H1 (cell line): ENCODE data around the gene TEAD2. TPM values are rescaled to one million over a fixed set of nuclear protein-coding genes. Genes with fewer than 3 reads are reported as not detected.

Experiments
- CTCF ChIA-PET: fragments of 300-600 bp; sonication (Branson Sonifier 250); formaldehyde crosslinking; loops from one replicate; lab custom pipeline; 2021; ENCODE audit not compliant: partially characterized antibody; lab: Charles Lee
- POLR2A ChIA-PET: fragments of 300-600 bp; sonication (Branson Sonifier 250); formaldehyde crosslinking; loops from one replicate; lab custom pipeline; 2021; ENCODE audit warnings: inconsistent platforms; ENCODE audit not compliant: partially characterized antibody; lab: Charles Lee
- DNase-seq, 2 experiments: peaks; one replicate each; pipeline versions ENCODE4 v3.0.0 to v3.0.0-alpha.2; 2010 to 2022; ENCODE audit warnings: low spot score in 2 of 2, low read depth in 1 of 2, mixed read lengths in 1 of 2
- FAIRE-seq: peaks from 2 replicates; lab custom pipeline; 2011; peaks lifted over from hg19 to GRCh38; lab: Jason Lieb, UNC
- H2AFZ ChIP-seq: 2 replicates; pipeline ENCODE4 v1.8.1; 2012; ENCODE audit warnings: low read length, inconsistent platforms
- H2AK5ac ChIP-seq: 2 replicates; pipeline ENCODE4 v1.6.1; 2013; ENCODE audit warnings: low read depth, low read length
- H2BK120ac ChIP-seq: replicated peaks from 2 replicates; pipeline ENCODE3; 2013; ENCODE audit warnings: low read depth, low read length, inconsistent platforms
- H2BK12ac ChIP-seq: 2 replicates; pipeline ENCODE4 v1.6.1; 2013; ENCODE audit warnings: low read depth, low read length
- H2BK15ac ChIP-seq: 2 replicates; pipeline ENCODE4 v1.6.1; 2013; ENCODE audit warnings: low read length
- H2BK20ac ChIP-seq: 2 replicates; pipeline ENCODE4 v1.6.1; 2013; ENCODE audit warnings: low read length
- H2BK5ac ChIP-seq: 2 replicates; pipeline ENCODE4 v1.6.1; 2013; ENCODE audit warnings: low read depth, low read length
- H3K14ac ChIP-seq: 2 replicates; pipeline ENCODE4 v1.6.1; 2013; ENCODE audit warnings: inconsistent platforms; ENCODE audit not compliant: insufficient read length
- H3K18ac ChIP-seq: 2 replicates; pipeline ENCODE4 v1.6.1; 2013; ENCODE audit warnings: low read length; ENCODE audit errors: extremely low read depth
- H3K23ac ChIP-seq: 2 replicates; pipeline ENCODE4 v1.6.1; 2013; ENCODE audit warnings: inconsistent platforms; ENCODE audit not compliant: insufficient read length
- H3K23me2 ChIP-seq: 2 replicates; pipeline ENCODE4 v1.6.1; 2013; ENCODE audit warnings: low read depth, low read length
- H3K27ac ChIP-seq: 2 replicates; pipeline ENCODE4 v1.6.1; 2011; ENCODE audit warnings: low read depth, low read length, inconsistent platforms
- H3K27me3 ChIP-seq, 4 experiments: replicated peaks in 1 of 4; 1 replicate in 1 of 4; 2 replicates in 3 of 4; pipeline versions ENCODE4 v1.6.1 to v1.8.1; 2011 to 2013; ENCODE audit warnings: low read length in 3 of 4, mild to moderate bottlenecking in 3 of 4, inconsistent platforms in 2 of 4, mixed read lengths in 2 of 4, moderate library complexity in 1 of 4; ENCODE audit not compliant: control insufficient read depth in 3 of 4, insufficient read depth in 3 of 4; ENCODE audit errors: extremely low read depth in 1 of 4
- H3K36me3 ChIP-seq, 4 experiments: 2 replicates each; pipeline versions ENCODE4 v1.6.1 to v1.8.1; 2011 to 2013; ENCODE audit warnings: mild to moderate bottlenecking in 4 of 4, low read length in 3 of 4, moderate library complexity in 2 of 4, control low read depth in 1 of 4, inconsistent platforms in 1 of 4; ENCODE audit not compliant: insufficient read depth in 4 of 4, control insufficient read depth in 2 of 4
- H3K4ac ChIP-seq: replicated peaks from 2 replicates; pipeline ENCODE3; 2013; ENCODE audit warnings: low read length, low read depth, mixed read lengths, inconsistent platforms; ENCODE audit not compliant: insufficient read length
- H3K4me1 ChIP-seq, 4 experiments: replicated peaks in 1 of 4; 1 replicate in 1 of 4; 2 replicates in 3 of 4; pipeline versions ENCODE4 v1.6.1 to v1.8.1; 2011 to 2013; ENCODE audit warnings: low read length in 3 of 4, inconsistent platforms in 2 of 4, mixed read lengths in 1 of 4; ENCODE audit not compliant: insufficient read depth in 4 of 4, control insufficient read depth in 3 of 4
- H3K4me2 ChIP-seq, 2 experiments: 2 replicates each; pipeline versions ENCODE4 v1.6.1 to v1.8.1; 2011 to 2013; ENCODE audit warnings: low read depth in 2 of 2, low read length in 2 of 2, control low read depth in 1 of 2, inconsistent platforms in 1 of 2, mild to moderate bottlenecking in 1 of 2; ENCODE audit not compliant: insufficient read depth in 1 of 2
- H3K4me3 ChIP-seq, 4 experiments: fragments of 200-600, 300-600 bp in 1 of 4; sonication (generic), shearing (Covaris generic), sonication (Bioruptor Twin) in 1 of 4; 2 replicates each; pipeline versions ENCODE4 v1.5.1 to v1.8.1; 2011 to 2016; ENCODE audit warnings: low read length in 4 of 4, low read depth in 3 of 4, control low read depth in 2 of 4, inconsistent platforms in 2 of 4, mild to moderate bottlenecking in 2 of 4, mixed read lengths in 1 of 4, moderate library complexity in 1 of 4; ENCODE audit not compliant: insufficient read depth in 2 of 4; ENCODE audit errors: extremely low read depth in 1 of 4
- H3K56ac ChIP-seq: replicated peaks from 2 replicates; pipeline ENCODE3; 2013; ENCODE audit warnings: low read depth, mild to moderate bottlenecking, mixed read lengths, low read length, inconsistent platforms; ENCODE audit not compliant: insufficient read length
- H3K79me1 ChIP-seq: 2 replicates; pipeline ENCODE4 v1.6.1; 2013; ENCODE audit warnings: low read depth, low read length, control low read depth
- H3K79me2 ChIP-seq, 2 experiments: 2 replicates each; pipeline versions ENCODE4 v1.6.1 to v1.8.1; 2012 to 2013; ENCODE audit warnings: low read length in 2 of 2, mild to moderate bottlenecking in 2 of 2, inconsistent platforms in 1 of 2; ENCODE audit not compliant: insufficient read depth in 2 of 2, control insufficient read depth in 1 of 2
- H3K9ac ChIP-seq, 4 experiments: replicated peaks in 1 of 4; 1 replicate in 1 of 4; 2 replicates in 3 of 4; pipeline versions ENCODE4 v1.6.1 to v1.8.1; 2011 to 2013; ENCODE audit warnings: low read depth in 3 of 4, low read length in 3 of 4, control low read depth in 2 of 4, mild to moderate bottlenecking in 2 of 4, moderate library complexity in 2 of 4, inconsistent platforms in 1 of 4; ENCODE audit errors: extremely low read depth in 1 of 4
- H3K9me3 ChIP-seq, 2 experiments: 2 replicates each; pipeline versions ENCODE4 v1.6.1 to v1.8.1; 2012 to 2013; ENCODE audit warnings: mild to moderate bottlenecking in 2 of 2, moderate library complexity in 2 of 2, control low read depth in 1 of 2, inconsistent platforms in 1 of 2, low read depth in 1 of 2, low read length in 1 of 2, mixed read lengths in 1 of 2; ENCODE audit not compliant: insufficient read depth in 2 of 2
- H4K20me1 ChIP-seq, 2 experiments: replicated peaks in 1 of 2; 2 replicates each; pipeline versions ENCODE3 to v1.8.1; 2011 to 2013; ENCODE audit warnings: inconsistent platforms in 2 of 2, low read length in 2 of 2, mild to moderate bottlenecking in 1 of 2; ENCODE audit not compliant: insufficient read depth in 2 of 2, control insufficient read depth in 1 of 2
- H4K5ac ChIP-seq: 2 replicates; pipeline ENCODE4 v1.6.1; 2013; ENCODE audit warnings: low read length, low read depth, mixed read lengths, inconsistent platforms; ENCODE audit not compliant: insufficient read length
- H4K8ac ChIP-seq: 2 replicates; pipeline ENCODE4 v1.8.0; 2013; ENCODE audit warnings: mild to moderate bottlenecking, moderate library complexity, low read length, inconsistent platforms; ENCODE audit not compliant: insufficient read depth; ENCODE audit errors: extremely low read depth
- H4K91ac ChIP-seq: replicated peaks from 2 replicates; pipeline ENCODE3; 2013; ENCODE audit warnings: low read length, mixed read lengths, inconsistent platforms; ENCODE audit not compliant: insufficient read length
- BRCA1 ChIP-seq: IDR thresholded peaks from 2 replicates; pipeline ENCODE4 v1.6.1; 2012; ENCODE audit warnings: low read depth, low read length, improper control_type of control experiment
- CHD1 ChIP-seq: IDR thresholded peaks from 2 replicates; pipeline ENCODE4 v1.6.1; 2012; ENCODE audit warnings: low read depth, low read length, improper control_type of control experiment
- CTBP2 ChIP-seq: IDR thresholded peaks from 2 replicates; pipeline ENCODE4 v1.7.0; 2011; ENCODE audit warnings: borderline replicate concordance, mild to moderate bottlenecking, moderate library complexity, mixed read lengths, low read length; ENCODE audit not compliant: insufficient read depth, insufficient read length
- POLR2A ChIP-seq, 2 experiments: IDR thresholded peaks; 1 replicate in 1 of 2; 2 replicates in 1 of 2; pipeline ENCODE4 v1.6.1; 2011; ENCODE audit warnings: low read depth in 2 of 2, low read length in 2 of 2, mild to moderate bottlenecking in 2 of 2; ENCODE audit errors: control extremely low read depth in 1 of 2
- POLR2AphosphoS5 ChIP-seq: IDR thresholded peaks from 2 replicates; pipeline ENCODE4 v1.6.1; 2011; ENCODE audit warnings: low read depth, low read length
- RFX5 ChIP-seq: IDR thresholded peaks from 2 replicates; pipeline ENCODE4 v1.6.1; 2011; ENCODE audit warnings: low read depth, low read length, improper control_type of control experiment, borderline replicate concordance
- SIRT6 ChIP-seq: IDR thresholded peaks from one replicate; pipeline ENCODE4 v1.7.1; 2012; ENCODE audit warnings: low read length, inconsistent platforms
- SP4 ChIP-seq: IDR thresholded peaks from 2 replicates; pipeline ENCODE4 v1.6.1; 2012; ENCODE audit warnings: low read length, inconsistent platforms
- SUZ12 ChIP-seq: fragments of 200-600 bp; sonication (generic); IDR thresholded peaks from 2 replicates; pipeline ENCODE4 v1.6.1; 2012; ENCODE audit warnings: mild to moderate bottlenecking, inconsistent platforms, low read length, moderate library complexity, mixed read lengths
- TBP ChIP-seq: IDR thresholded peaks from 2 replicates; pipeline ENCODE4 v1.6.1; 2011; ENCODE audit warnings: low read depth, low read length, improper control_type of control experiment
- TEAD4 ChIP-seq: IDR thresholded peaks from 2 replicates; pipeline ENCODE4 v1.6.1; 2012; ENCODE audit warnings: low read depth, low read length, inconsistent platforms, mixed read lengths
- ZNF274 ChIP-seq: IDR thresholded peaks from 2 replicates; pipeline ENCODE4 v1.7.0; 2012; ENCODE audit warnings: low read length, borderline replicate concordance; ENCODE audit errors: extremely low read depth
- WGBS, 2 experiments: shearing (Covaris generic) in 1 of 2; methylation state at CpG; one replicate each; pipeline versions ENCODE4 v1.1.6 to v1.1.7; 2013 to 2015; ENCODE audit warnings: low lambda C conversion rate in 2 of 2, mixed read lengths in 2 of 2, inconsistent platforms in 1 of 2, low coverage in 1 of 2, missing lambda C conversion rate in 1 of 2; ENCODE audit not compliant: insufficient replicate concordance in 2 of 2, insufficient coverage in 1 of 2, insufficient read length in 1 of 2; ENCODE audit errors: extremely low coverage in 1 of 2, missing lambda C conversion rate in 1 of 2; 5-methylcytosine and 5-hydroxymethylcytosine counted together
- polyA plus RNA-seq, 7 experiments: library from polyadenylated mRNA; depleted of rRNA in 3 of 7; stranded (reverse) in 5 of 7; unstranded in 2 of 7; fragments of >200 nt in 5 of 7; fragments of 200-250 nt in 2 of 7; gene quantifications; 1 replicate in 5 of 7; 2 replicates in 1 of 7; 4 replicates in 1 of 7; pipeline versions ENCODE4 v1.2.1 to v1.2.3, GENCODE V29; 2011 to 2013; ENCODE audit warnings: missing spikeins in 2 of 7, mixed read lengths in 2 of 7
- total RNA-seq: library from RNA; stranded (reverse); fragmentation: NEBNext Ultra II Directional; extraction: Animal tissue kit (Norgen Biotek cat#: 25700); gene quantifications from 2 replicates; pipeline ENCODE4 v1.2.1, GENCODE V29; 2021

TEAD2 gene
- total and polyA plus RNA-seq, 2 of the 8 experiments (the other 6 are each of a cell fraction or from before 2014, with no cell fraction given) = 87.6 to 146 TPM

DNA sequence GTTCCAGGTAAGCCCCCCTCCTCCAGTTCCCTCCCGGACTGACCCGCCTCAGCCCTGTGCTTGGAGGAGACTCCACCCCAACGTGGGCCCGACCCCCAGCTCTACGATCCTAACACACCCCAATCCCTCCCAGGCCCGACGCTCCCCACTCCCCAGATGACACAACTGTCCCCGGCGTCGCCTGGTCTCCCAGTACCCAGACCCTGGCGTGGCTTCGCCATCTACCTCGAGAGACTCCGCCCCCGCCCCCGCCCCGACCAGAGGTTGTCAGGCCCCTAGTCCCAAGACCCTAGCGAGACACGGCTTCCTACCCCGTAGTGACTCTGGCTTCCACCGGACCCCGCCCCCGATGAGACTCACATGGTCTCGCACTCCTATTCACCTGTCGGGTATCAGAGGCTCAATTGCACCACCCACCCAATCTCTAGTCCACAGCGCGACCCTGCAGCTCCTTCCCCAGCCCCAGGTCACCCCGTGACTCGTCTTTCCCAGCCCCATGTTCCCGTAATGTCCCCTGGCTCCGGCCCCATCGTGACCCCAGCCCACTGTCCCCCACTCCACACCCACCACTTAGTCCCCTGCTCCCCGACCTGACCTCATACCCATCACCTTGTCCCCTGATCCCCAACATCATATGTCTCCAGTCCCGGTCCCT lies 24.1 kb downstream of the TEAD2 start:
- Histone ChIP-seq H3K4me3 (peak overlapping the region; percentile 13 to 56 (median 32); a peak in 7 of 8 replicates), H2BK12ac (no peak overlapping the region), H3K4me2 (peak overlapping the region; percentile 88 to 99), H3K9ac (peak overlapping the region in 2 of 4 experiments; percentile 13 to 28; a peak in 3 of 7 replicates), H4K8ac (no peak overlapping the region; the same call in 1 of the 2 replicates), H2AK5ac (no peak overlapping the region), H3K36me3 (peaks cover 16 to 25% (median 21%) of the 10 kb centered on the region in 4 experiments; a peak in 7 of 8 replicates), H3K4me1 (peaks cover 0 to 17% (median 10%) of the 10 kb centered on the region in 4 experiments; a peak in 6 of 7 replicates), H3K4ac (no peak overlapping the region), H3K23me2 (peaks cover 13% of the 10 kb centered on the region), H3K23ac (no peak overlapping the region), H3K14ac (no peak overlapping the region), H3K27ac (no peak overlapping the region), H3K79me1 (no peaks in the 10 kb centered on the region), H3K56ac (no peak overlapping the region), H4K20me1 (peaks cover 9 to 22% of the 10 kb centered on the region in 2 experiments), H3K18ac (no peak overlapping the region), H3K9me3 (no peaks in the 10 kb centered on the region), H4K91ac (no peak overlapping the region), H2BK15ac (no peak overlapping the region), H2BK20ac (no peak overlapping the region), H3K79me2 (no peaks in the 10 kb centered on the region), H2AFZ (no peak overlapping the region), H2BK5ac (no peak overlapping the region), H3K27me3 (peaks cover 0 to 10% (median 3%) of the 10 kb centered on the region in 4 experiments; a peak in 4 of 7 replicates), H2BK120ac (no peak overlapping the region), H4K5ac (no peak overlapping the region)
- no peak for FAIRE-seq
- peak in 1 of 2 experiments; percentile 75 for DNase-seq
- CTCF ChIA-PET = interaction anchor here (0.8 to 2.5 kb wide), 7 partner anchors 9 to 165 kb away, joined by 5 to 9 read pairs (median 7); no protein-coding TSS in a partner anchor
- whole genome bisulfite sequencing, 2 experiments = 6% methylated on average over 32 of the region's 34 CpGs; no CpG with 5 or more reads in 1 of the 2 experiments
- POLR2A ChIA-PET = interaction anchor here (0.9 to 6.9 kb wide), 18 partner anchors 8 to 243 kb away, joined by 3 to 63 read pairs (median 4); partner anchors contain the start of genes DKKL1, NOSIP, PRRG2 and TEAD2
- peak; percentile 23 to 64; a peak in 2 of 3 replicates for TF ChIP-seq POLR2A (IDR thresholded peaks at IDR 0.05; ENCODE audit: control extremely low read depth in 1 of 2, low read depth in 2 of 2, low read length in 2 of 2)
- TF ChIP-seq TEAD4 = no peak
- TF ChIP-seq SIRT6 = no peak
- TF ChIP-seq CHD1 = no peak
- TF ChIP-seq POLR2AphosphoS5 = 0 out of 2 replicates have a peak, but pooled peaks have one; percentile 34
- no peak for TF ChIP-seq TBP
- TF ChIP-seq BRCA1 = no peak
- TF ChIP-seq SP4 = no peak
- TF ChIP-seq SUZ12 = no peak
- TF ChIP-seq ZNF274 = no peak
- TF ChIP-seq CTBP2 = no peak
- TF ChIP-seq RFX5 = no peak
